GM21737 (cell line): ENCODE data around the gene ANK2.

Experiments
- ATAC-seq: cut with Tn5 transposase; IDR thresholded peaks from one replicate; pipeline ENCODE4 v1.9.1; 2021; ENCODE audit warnings: mild to moderate bottlenecking, moderate library complexity; ENCODE audit not compliant: unreplicated experiment

ANK2 gene

GRCh38 chr4:113088050-113088449 lies 38.6 kb downstream of the ANK2 start:
- ATAC-seq: no peak

GRCh38 chr4:113090954-113091353 lies 41.5 kb downstream of the ANK2 start:
- no peak for ATAC-seq

GRCh38 chr4:113094331-113094730 lies 44.9 kb downstream of the ANK2 start:
- ATAC-seq: no peak

- no peak for ATAC-seq
Observed at GRCh38 chr4:113094802-113095201, 45.3 kb downstream of the ANK2 start.

GRCh38 chr4:113101669-113102068 lies 52.2 kb downstream of the ANK2 start:
- ATAC-seq: no peak

- no peak for ATAC-seq
Observed at GRCh38 chr4:113103556-113103955, 54.1 kb downstream of the ANK2 start.

- ATAC-seq: no peak
Observed at GRCh38 chr4:113106108-113106507, 56.7 kb downstream of the ANK2 start.

- no peak for ATAC-seq
Observed at GRCh38 chr4:113109106-113109718, 59.8 kb downstream of the ANK2 start.

GRCh38 chr4:113112338-113112978 lies 63.0 kb downstream of the ANK2 start:
- no peak for ATAC-seq

- no peak for ATAC-seq
Observed at GRCh38 chr4:113113151-113113550, 63.7 kb downstream of the ANK2 start.

- ATAC-seq: no peak
Observed at GRCh38 chr4:113114884-113115283, 65.4 kb downstream of the ANK2 start.

GRCh38 chr4:113116414-113117357 lies 67.2 kb downstream of the ANK2 start:
- ATAC-seq: no peak

- no peak for ATAC-seq
Observed at GRCh38 chr4:113117358-113117702, 67.9 kb downstream of the ANK2 start.

- ATAC-seq: no peak
Observed at GRCh38 chr4:113122066-113122465, 72.6 kb downstream of the ANK2 start.

GRCh38 chr4:113125418-113125817 lies 76.0 kb downstream of the ANK2 start:
- no peak for ATAC-seq

- no peak for ATAC-seq
Observed at GRCh38 chr4:113131136-113131535, 81.7 kb downstream of the ANK2 start.

GRCh38 chr4:113131621-113132020 lies 82.2 kb downstream of the ANK2 start:
- no peak for ATAC-seq

- ATAC-seq: peak; percentile 50
Observed at GRCh38 chr4:113141901-113142346, 92.5 kb downstream of the ANK2 start.

GRCh38 chr4:113142351-113142750 lies 92.9 kb downstream of the ANK2 start:
- ATAC-seq: no peak

- no peak for ATAC-seq
Observed at GRCh38 chr4:113144091-113144490, 94.6 kb downstream of the ANK2 start.

- ATAC-seq: no peak
Observed at GRCh38 chr4:113145147-113145518, 95.7 kb downstream of the ANK2 start.
